Heart left ventricle (tissue), 13 donors: Measurements from ENCODE around the gene ANXA2.

Experiments used
- CTCF ChIP-seq, 12 donors: fragments of 200-600 bp; sonication (generic) in 4 of 12; IDR thresholded peaks; one replicate each; pipeline versions ENCODE4 v1.5.0 to v1.8.0; 2018 to 2022; ENCODE audit warnings: antibody characterized with exemption in 12 of 12, mild to moderate bottlenecking in 5 of 12
- POLR2A ChIP-seq, 2 donors: fragments of 450-650 bp; IDR thresholded peaks; one replicate each; pipeline ENCODE4 v1.6.1; 2017; ENCODE audit warnings: antibody characterized with exemption in 2 of 2, mild to moderate bottlenecking in 2 of 2, moderate library complexity in 2 of 2
- donor health status: ischemic (EF 13 %, LVEDD 7.1; RV severe dilation, severe dysfunction).
- donor health status: DM: no; HTN: yes; CAD: no.
- donor health status: DM: no; HTN: no; CAD: no.
- donor health status: ischemic (EF 25% LVEDD 6.9; RV normal size, moderate dysfunction).
- donor health status: ischemic (EF 25% LVEDD 5.7; RV mildly dilated, moderate dysfunction).
- donor health status: ischemic (EF 35%, LVEDD 5.7; RV mildly dilated, moderate dysfunction).
- donor health status: nonischemic (EF 11% LVEDD 7.7; RV severe dilation, severe dysfunction).
- donor health status: DM: yes; HTN: yes; CAD: no.
- donor health status: PGD.
- donor health status: ischemic (EF 29% LVEDD 5.4; RV normal size, mild dysfunction).
- donor health status: nonischemic (EF 23%, LVEDD 6.1; RV moderate dilation, normal function).

- TF ChIP-seq CTCF (IDR thresholded peaks at IDR 0.05) (no peak), POLR2A (IDR thresholded peaks at IDR 0.05) (no peak)
Observed at GRCh38 chr15:60408463-60408981, 10.7 kb upstream of the ANXA2 start.
